CD4-positive, alpha-beta T cell treated with Interleukin-17A for 4 hours (primary cell): ENCODE results near the gene KRT73.

Source experiments
- DNase-seq: peaks from one replicate; pipeline ENCODE4 v3.0.0-alpha.2; 2020; ENCODE audit warnings: mixed read lengths

KRT73 gene

DNA sequence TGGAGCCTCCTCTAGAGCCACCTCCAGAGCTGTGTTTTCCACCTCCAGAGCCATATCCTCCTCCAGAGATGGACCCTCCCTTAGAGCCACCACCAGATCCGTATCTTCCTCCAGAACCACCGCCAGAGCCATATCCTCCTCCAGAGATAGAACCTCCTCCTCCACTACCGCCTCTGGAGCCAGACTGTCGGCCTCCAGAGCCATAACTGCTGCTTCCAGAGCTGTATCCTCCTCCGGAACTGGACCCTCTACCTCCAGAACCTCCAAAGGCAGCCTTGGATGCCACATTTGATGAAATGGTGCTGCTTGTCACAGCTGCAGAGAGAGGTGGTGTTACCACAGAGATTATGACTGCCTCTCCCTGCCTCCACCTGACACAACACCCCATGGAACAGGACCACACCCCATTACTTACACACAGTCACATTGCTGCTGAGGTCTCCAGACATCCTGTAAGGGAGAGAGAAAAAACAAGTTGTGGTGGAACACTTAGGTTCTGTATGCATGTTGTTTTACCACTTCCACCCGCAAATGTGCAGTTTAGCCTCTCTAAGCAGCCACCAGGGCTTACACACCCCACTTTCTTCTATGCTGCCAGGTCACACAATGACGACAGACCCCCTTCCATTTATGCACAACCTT, 26.9 kb upstream of the KRT73 start:
- DNase-seq = peak; percentile 67

DNA sequence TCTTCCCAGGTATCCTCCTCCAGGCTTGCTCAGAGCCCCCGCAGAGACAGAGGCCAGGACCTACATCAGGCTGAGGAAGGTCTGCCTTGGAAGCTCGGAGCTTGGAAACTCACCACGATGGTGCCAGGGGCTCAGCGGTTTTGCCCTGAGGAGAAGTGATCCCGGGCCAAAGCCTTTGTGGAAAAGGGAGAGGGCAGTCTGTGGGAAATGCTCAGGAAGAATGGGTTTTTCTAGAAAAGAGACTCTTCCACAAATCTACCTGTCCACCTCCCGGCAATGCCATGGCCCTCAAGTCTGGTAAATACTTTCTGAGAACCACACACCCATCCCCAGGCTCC, 25.7 kb upstream of the KRT73 start:
- no peak for DNase-seq

DNA sequence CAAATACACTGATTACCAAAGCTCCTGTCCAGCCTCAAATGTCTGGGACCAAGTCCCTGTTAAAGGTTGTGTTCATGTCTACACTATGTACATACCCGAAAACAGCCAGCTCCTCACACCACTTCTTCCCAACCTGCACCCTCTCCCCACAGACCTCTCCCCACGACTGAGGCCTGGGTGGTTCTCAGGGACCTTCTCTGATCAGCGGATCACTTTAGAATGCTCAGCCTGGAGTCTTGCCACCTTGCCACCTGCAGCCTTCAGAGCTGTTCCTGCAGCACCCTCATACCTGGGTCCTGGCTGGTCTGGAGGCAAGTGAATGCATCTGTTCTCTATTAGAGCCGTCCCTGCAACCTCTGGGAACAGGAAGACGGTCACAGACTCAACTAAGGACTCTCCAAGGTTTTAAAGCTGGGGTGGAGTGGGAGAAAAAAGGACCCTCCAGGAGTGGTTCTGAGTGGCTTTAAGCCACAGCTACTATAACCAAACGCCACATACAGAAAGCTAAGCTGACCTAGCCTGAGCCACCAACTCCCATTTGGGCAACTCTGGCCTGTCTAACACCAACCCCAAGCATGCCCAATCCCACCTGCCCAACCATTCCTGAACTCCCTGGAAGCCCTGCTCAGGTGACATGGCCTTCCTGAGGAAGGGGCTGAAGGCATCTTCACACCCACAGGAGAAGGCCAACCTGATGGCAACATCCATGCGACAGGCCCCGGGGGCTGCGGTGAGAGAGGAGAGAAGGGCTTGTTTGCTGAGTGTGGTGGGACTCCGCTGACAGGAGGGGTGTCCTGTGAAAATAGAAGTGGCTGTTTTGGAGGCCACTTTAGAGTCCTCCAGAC, 25.1 kb upstream of the KRT73 start:
- DNase-seq = no peak

DNA sequence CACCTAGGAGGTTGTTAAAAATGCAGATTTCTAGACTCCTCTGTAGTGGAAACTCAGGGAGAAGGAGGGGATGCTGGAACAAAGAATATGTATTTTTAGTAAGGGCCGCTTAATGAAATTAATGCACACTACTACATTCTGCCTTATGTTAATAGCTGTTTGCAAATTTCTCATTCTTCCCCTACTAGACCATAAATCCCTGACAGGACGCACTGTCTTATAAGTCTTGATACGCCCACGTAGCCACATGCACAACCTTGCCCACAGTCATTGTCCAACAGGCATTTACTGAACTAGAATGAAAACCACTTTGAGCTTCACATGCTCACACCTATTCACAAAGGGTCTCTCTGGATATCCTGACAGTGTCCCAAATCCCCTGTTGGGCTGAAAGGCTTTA, 23.1 kb upstream of the KRT73 start:
- DNase-seq = no peak

DNA sequence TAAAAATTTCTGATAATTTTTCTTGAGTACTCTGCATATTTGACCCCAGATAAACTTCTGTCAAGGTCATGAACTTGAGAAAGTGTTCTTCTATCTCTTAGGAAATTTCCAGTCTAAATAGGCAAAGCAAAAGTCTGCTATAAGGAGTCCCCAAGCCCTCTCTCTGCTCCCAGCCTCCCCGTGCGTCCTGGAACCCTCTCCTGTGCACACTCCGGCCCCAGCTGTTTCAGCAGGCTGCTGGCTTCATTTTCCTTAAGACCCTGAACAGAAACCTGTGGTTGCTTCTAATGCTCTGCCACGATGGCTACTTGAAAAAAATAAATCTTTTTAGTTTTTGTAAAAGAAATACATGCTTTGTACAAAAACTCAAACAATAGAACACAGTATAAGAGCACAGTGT, 18.9 kb upstream of the KRT73 start:
- no peak for DNase-seq

DNA sequence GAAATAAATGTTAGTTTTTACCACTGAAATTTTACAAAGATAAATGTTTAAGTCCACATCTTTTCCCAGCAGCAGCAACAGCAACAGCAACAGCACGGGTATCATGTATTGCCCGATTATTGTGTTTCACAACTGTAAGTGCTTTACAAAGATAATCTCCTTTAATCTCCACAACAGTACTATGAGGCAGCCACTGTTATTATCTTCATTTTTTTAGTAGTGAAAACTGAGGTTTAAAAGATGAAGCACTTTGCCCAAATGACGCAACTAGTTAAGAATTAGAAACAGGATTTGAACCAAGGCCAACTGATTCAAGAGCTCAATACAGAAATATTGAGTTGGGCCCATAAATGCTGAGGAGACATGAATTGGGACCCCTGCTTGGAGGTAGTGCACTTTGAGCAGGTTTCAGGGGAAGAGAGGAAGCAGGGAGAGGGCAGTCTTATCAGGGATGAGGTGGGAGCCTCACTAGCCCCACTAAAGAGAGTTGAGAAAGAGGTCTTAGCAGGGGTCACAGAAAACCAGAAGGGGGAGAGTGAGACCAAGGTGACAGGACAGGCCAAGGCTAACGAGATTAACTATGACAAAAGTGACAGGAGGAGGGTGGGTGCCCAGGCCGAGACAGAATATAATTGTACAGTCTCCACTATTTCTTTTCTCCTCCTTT, 18.4 kb upstream of the KRT73 start:
- no peak for DNase-seq

DNA sequence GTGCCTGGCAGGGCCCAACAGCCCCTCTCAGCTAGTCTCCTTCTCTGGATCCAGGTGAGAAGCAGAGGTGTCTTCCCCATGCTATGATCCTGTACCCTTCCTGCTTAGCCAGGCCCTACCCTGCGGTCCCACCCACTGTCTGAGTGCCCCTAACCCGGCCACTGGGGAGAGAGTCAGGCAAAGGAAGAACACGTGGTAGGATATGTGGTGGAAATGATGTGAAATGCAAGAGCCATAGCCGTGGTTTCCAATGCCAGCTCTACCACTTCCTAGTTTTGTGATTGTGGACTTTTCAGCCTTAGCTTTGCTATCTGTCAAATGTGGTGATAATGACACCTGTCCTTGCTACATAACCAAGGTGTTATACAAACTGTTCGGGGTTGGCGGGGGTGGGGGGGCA, 17.8 kb upstream of the KRT73 start:
- DNase-seq = no peak

DNA sequence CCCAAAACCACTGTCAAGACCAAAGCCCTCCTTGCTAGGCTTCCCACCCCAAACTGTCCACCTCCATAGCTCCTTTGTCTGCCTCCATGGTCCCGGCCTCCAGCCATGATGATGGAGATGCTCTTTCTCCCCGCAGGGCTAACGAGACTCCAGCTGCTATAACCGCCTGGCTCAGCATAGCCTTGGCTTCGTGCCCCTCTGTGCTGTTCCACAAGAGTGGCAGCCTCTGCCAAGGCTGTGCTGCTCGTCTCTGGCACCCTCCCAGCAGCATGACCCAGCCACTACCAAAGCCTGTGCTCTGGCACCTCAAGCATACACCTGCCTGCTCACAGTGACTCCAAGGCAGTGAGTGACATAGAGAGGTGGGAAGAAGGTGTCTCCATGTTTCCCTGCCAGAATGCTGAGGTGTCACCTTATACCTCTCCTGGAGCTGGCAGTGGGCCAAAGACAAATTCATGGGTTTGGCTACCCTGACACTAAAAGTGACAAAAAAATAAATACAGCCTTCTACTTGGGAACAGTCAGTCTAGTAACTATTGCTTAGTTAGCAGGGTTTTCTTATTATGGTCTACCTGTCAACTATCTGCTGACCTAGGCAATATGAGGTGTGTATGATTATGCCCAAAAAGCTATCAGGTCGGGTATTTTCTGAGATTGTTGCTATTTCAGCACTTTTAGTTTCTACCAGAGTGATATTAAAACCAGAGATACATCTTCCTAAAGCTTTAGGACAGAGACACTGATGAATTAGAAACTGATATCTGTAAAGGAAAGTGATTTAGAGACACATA, 16.1 kb upstream of the KRT73 start:
- DNase-seq = no peak

DNA sequence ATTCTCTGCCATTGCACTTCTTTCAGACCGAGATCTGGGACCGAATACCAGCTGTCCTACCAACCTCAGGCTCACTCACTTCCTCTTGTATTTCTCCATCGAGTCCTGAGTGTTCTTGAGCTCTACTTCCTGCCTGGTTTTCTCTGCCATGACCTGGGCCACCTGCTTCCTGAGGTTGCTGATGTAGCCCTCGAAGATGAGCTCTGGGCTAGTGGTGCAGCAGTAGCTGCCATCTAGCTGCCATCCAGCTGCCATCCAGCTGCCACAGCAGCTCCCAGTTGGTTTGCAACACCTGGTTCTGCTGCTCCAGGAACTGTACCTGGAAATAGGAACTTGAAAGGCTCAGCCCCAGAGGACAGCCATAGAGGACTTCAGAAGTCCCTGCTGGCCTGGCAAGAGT, 15.0 kb upstream of the KRT73 start:
- DNase-seq = peak; percentile 61

DNA sequence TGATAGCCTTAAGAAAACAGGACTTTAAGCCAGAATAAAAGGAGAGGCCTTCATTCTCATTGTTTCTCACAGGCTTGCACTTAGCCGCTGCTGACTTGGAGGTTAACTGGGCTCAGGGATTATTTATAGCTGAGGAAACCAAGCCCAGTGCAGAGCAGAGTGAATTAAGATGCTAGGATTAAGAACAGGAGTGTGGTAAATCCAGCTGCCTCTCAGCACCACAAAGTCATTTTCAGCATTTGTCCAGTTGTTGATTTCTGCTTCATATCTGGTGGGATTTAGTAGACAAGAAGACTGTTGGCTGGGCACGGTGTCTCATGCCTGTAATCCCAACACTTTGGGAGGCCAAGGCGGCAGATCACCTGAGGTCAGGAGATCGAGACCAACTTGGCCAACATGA, 14.3 kb upstream of the KRT73 start:
- no peak for DNase-seq

DNA sequence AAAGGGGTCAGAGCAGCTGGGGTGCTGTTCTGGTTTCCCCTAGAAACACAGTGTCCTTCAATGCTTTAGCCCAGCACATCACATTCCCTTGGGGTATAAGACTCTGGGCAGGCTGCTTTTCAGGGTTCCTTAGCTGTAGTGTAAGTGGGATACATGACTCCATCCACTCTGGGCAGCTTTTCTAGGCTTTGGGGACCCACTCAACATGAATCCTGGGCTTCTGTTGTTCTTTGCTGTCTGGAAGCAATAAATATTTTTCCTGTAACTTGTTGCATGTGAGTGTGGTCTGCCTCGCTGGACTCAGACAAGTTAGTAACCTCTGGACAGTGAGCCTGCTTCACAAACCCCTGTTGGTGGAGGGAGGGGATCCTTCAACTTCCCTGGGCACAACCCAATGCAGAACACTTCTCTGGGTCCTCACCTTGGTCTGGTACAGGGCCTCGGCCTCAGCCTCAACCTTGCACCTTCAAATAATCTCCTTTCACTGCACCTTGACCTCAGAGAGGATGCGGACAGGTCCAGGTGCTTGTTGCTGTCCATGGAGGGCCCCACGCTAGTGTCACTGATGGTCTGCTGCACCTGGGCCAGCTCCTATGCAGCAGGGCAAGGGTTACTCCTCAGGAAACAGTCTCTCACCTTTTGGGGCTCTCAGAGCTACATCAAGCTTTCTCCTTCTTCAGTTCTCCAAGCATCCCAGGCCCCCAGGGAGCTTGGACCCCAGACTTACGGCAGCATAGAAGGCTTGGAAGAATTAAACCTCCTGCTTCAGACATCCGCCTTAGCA, 13.5 kb upstream of the KRT73 start:
- no peak for DNase-seq

DNA sequence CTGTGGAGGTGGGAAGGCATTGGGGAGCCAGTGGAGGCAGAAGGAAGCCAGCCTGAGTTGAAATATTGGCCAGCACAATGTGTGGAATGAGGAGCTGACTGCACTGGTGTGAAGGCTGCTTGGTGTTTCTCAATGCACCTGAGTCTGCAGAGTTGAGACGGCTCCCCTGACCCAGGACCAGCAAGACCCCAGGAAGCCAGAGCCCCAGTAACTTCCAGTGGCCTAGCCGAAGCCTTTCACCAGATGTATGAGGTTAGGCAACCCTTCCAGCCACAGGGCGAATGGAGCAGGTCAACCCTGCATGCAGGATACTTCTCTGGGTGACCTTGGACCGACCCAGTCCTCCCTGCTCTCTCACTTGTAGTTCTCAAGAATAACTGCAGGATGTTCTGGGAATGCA, 12.9 kb upstream of the KRT73 start:
- no peak for DNase-seq

DNA sequence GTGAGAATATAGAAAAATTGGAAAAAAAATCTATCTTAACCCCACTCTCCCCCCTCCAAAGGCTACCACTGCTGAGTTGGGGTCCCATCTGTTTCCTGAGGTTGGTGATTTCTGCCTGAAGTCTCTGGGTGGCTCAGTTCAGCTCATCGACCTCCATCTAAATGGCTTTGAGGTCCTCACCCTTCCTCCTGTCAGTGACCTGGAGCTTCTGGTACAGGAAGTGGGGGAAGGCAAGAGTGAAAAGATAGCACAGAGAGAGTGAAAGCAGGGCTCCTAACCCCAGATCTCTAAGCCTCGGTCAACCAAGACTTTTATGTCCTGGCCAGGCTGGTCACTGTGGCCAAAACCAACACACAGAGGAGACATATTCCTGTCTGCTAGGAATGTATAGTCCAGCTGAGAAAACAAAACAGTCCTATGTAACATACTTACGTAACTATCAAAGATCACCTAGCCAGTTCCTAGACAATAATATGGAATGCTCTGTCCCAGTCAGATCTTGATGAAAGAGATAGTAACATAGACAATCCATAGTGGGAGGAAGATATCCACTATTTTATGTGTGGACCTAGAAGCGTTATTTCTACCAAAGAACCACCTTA, 12.3 kb upstream of the KRT73 start:
- DNase-seq = no peak

DNA sequence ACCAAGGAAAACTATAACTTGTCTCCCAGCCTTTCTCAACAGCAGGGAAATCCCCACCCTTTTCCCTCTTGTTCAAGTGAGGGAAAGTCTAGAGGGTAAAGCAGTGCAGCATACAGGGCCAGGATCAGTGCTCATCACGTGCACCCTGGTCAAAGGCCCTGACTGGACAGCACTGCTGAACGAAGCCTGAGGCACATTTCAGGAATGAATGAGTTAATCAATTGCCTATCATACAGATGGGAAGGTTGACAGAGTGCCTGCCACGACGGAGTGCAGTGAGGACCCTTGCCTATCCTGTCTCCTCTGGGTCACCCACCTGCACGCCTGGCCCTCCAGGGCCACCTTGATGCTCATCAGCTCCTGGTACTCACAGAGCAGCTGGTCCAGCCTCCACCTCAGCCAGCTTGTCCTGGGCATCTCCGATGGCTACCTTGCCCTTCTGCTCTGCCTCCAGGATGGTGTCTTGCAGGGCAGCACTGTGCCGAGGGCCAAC, 11.7 kb upstream of the KRT73 start:
- DNase-seq = no peak

DNA sequence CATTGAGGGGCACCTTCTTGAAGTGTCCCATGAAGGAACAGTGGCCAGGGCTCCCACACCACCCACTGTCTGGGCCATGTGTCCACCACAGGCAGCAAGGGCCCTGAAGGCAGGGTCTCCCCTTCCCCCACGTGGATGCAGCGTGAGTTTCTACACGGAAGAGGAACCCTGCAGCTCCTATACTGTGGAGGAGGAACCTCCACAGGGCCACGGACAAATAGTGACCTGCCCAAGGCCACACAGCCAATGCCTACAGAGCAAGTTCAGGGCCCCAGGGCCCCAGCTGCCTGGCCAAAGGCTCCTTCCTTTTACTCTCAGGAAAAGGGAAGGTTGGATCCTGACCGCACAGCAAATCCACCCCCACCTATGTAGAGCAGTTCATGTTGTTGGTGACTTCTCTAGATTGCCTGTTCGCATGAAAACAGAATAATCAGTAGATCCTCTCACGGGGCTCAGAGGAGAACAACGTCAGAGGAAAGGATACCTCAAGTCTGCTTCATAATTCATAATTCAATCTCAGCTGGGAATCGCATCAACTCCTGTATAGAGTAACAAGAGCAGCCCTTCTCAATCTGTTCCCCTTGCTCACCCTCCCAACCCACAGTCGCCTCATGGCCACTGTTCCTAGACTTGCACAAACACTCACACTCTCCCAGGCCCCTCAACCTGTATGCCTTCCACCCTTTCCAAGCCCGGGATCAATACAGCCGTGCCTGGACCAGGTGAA, 11.1 kb upstream of the KRT73 start:
- no peak for DNase-seq

DNA sequence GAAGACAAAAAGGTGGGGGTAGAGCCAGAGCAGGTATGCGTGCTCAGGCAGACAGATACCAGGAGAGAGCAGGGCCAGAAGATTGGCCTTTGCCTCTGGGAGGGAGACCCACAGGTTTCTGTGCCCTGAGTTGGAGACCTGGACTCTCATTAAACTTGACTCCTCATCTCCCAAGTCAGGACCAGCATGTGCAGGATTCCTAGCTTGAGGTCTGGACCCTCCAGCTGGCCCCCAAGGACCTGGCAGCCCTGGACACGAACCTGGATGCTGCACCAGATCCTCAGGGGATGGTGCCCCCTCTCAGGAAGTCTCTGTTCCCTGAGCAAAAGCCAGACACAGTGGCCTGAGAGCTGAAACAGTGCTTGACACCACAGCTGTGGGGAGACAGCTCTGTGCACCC, 10.5 kb upstream of the KRT73 start:
- DNase-seq = no peak

DNA sequence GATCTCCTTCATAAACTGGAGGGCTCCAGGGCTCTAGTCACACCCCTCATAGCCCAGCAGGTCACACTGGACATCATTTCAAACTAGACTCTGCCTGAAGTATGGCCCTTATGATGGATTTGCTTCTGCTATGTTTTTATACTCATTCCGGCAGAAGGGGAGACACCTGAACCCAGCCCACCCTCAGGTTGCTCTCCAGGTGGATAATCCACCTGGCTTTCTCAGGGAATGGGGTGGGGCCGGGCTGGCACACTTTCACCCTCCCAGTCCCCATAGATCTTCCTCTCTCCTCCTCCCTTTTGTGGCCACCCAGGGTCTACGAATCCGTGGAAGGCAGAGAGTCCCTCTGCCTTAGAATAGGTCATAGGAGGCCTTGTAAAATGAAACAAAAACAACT, 9.8 kb upstream of the KRT73 start:
- DNase-seq = no peak

DNA sequence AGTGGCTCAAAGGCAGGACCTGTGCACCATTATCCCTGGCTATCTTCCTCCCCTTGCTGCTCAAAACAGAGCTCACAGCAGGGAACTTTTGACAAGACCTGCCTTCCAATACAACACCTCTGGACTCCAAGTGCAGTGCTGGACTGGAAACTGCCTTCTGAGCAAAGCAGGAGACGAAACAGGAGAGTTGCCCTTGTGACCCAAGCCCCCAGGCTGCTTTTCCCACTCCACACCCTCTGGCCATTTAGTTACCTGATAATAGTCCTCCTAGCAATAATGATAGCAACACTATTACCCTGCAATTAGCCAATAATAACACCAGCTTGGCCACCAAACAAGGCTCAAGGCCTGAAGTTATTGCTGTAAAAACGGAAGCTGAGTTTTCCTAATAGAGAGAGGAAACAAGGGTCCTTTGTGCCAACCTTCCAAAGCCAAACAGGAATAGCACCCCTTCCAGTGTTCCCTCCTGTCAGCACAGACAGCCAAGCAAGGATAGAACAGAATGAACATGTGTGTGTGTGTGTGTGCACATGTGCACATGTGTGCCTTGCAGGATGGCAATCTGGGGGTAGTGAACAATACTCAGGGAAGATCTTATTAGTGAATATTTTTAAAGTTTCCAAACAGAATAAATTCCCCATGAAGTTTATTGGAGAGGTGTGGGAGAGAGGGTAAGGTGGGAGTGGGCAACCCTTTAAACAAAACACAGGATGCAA, 9.2 kb upstream of the KRT73 start:
- no peak for DNase-seq

DNA sequence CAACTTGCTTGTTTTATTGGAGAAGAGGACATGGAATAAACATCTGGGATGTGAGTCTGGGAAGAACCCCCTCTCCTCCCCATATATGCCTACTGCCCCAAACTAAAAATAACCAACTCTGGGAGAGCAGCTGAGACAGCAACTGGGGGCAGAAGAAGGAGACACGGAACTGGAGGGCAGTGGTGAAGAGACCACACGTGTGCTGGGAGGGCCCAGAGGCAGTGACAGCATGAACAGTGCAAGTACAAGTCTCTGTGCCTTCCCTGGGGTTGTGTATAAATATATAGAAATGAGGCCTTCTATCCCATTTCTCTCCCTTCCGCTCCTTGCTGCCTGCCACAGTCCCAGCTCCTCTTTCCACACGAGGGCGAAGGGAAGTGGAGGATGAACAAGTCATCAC, 4.0 kb upstream of the KRT73 start:
- DNase-seq = no peak

DNA sequence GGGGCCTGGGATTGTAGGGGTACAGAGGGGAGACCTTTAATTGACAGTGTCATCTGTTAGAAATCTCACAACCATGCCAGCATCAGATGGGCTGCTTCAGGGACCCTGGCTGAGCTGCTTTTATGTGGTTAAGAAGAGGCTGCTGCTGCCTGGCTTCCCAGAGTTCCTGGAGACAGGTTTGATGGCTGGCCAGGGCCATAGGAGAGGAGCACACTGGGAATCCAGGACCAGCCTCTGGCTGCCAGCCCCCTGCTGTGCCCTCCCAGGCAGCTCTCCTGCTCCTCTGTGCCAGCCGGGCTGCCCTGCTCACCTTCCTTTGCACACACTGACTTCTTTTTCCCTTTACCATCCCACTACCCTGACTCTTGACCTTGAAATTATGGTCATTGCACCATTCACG, 507 bp upstream of the KRT73 start:
- DNase-seq = no peak

DNA sequence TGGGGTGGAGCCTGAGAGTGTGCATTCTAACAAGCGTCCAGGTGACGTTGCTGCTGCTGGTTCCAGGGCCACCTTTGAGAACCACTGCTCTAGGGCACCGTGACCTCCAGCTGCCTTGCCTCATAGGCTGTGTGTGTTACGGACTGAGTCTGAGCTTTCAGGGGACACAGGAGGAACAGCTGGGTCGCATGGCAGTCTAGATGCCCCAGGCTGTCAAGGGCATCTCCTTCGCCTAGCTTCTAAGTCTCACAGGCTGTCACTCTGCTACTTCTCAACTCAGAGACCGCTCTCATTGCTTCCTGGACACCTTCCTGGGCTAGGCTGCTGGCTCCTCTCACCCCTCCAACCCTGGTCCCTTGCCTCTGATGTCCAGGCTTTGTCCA, 965 bp downstream of the KRT73 start:
- no peak for DNase-seq
